Activated T-helper 9 cell treated with anti-CD3 and anti-CD28 coated beads, Interleukin-2, amount 50 U/mL, for 16 hours (primary cell): ENCODE results near the gene RNF150.
"Not testable (repeated sequence)": the region's sequence is repeated elsewhere in the genome, so short reads cannot be mapped to it uniquely, and the experiment has no call there.

Experiments used
- DNase-seq: peaks from one replicate; pipeline ENCODE4 v3.0.0-alpha.2; 2020; ENCODE audit warnings: low read depth

RNF150 gene

DNA sequence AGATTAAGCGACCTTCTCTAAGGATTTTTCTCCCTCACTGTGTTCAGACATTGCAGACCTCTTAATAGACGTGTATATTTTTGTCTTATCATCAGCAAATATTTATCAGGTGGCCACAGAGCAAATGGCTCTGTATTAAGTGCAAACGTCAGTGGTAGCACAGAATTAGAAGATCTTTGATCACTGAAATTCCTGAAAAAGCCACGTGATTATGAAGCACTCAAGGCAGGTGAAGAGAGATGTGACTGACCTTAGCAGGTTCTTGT lies 271.2 kb downstream of the RNF150 start:
- DNase-seq, result no peak

DNA sequence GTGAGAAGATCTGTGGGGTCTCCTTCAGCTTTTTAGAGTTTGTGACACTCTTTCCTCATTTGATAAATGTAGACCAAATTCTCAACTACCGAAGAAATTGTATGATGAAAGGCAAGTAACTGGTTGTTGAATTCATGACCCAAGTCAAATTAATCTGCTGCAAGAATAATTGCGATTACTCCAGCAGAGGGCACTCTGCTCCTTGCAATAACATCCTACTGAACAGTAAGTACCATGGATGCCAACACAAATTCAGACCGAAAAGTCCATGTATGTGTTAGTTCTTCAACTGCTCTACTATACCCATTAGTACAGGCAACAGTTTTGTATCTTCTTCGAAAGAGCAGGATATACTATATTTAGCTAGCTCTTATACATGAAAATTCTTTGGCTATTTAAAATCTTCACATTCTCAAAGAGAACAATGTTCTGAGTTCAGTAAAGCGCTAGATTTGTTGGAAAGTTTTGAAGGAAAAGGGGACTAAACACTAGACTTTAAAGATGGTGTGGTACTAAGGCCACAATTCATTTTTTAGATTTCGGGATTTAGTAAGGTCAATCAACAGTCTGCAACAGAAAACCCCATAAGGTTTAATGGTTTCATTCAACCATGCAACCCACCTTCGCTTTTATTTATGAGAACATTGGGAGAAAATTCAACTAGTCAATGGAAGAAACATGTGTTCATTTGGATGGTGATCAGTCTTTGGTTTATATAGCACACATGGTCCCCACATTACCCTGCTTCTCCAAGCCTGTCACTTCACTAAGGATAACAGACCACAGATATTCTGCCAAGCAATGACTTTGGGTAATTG lies 271.7 kb downstream of the RNF150 start:
- no peak for DNase-seq

DNA sequence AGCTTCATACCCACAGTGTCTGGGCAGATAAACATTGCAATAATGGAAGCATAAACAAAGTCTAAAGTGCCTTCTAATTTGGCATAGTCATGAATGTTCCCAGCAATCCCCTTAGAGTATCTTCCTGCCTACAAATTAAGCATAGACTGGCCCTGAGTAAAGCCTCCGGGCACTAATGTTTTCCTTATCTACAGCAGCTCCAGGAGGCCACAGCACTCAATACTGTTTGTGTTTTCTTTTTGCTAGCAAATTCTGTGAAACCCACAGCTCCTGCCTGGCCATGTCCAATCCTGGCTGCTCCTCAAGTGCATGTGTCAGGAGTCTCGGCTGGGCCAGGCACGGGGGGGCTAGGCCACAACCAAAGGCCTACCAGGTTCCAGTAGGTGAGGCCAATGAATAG lies 274.4 kb downstream of the RNF150 start:
- no peak for DNase-seq

GRCh38 chr4:140857111-140857510 lies 276.2 kb downstream of the RNF150 start:
- DNase-seq, result no peak

GRCh38 chr4:140856621-140857062 lies 276.6 kb downstream of the RNF150 start:
- no peak for DNase-seq

DNA sequence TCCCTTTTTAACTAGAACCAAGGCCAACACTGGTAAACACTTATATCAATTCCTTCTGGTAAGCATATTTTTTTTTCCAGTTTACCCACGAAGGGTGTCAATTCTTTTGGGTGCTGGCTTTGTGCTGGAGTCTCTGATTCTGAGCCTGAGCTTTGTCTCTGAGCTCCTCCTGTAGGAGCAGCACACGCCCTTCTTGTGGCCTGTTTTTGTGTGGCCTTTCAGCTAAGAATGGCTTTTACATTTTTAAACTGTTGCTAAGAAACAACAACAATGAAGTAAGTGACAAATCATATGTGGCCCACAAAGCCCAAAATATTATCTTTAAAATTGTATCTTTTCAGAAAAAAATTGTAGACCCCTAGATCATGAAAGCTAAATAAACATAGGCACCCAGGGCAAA lies 279.1 kb downstream of the RNF150 start:
- no peak for DNase-seq

DNA sequence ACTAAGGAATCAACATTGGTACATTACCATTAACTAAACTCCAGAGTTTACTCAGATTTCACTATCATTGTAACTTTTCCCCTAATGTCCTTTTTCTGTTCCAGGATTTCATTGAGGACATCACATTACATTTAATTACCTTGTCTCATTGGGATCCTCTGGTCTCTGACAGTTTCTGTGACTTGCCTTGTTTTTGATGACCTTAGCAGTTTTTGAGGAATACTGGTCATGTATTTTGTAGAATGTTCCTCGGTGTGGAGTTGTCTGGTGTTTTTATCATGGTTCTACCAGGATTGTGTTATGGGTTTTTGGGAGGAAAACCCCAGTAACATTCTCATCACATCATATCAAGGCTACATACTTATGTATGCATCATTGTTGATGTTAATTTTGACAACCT lies 281.5 kb downstream of the RNF150 start:
- DNase-seq, result no peak

DNA sequence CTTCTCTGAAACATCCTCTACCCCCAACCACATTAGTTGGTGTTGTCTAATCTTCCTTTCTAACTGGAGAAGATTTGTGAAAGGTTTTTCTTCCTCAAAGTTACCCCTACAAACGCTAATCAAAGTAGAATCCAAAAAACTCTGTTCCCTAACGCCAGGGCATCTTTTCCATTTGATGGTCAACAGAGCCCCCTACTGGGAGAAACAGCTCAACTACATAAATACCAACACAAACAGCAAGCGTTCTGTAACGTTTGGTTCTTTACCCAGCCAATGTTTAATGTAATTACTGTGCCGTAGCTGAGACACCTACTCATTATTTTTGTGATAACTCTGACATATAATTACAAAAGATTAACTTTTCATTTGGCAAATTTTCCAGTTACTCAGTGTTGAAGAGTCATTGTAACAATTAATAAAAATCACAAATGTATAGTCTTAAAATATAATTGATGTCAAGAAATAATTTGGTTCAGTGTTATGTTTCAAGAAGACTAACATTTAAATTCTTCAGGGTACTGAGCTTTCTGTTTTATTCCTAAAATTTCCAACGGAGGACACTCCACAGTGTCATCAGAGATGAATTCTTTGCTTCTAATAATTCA lies 282.1 kb downstream of the RNF150 start:
- no peak for DNase-seq

DNA sequence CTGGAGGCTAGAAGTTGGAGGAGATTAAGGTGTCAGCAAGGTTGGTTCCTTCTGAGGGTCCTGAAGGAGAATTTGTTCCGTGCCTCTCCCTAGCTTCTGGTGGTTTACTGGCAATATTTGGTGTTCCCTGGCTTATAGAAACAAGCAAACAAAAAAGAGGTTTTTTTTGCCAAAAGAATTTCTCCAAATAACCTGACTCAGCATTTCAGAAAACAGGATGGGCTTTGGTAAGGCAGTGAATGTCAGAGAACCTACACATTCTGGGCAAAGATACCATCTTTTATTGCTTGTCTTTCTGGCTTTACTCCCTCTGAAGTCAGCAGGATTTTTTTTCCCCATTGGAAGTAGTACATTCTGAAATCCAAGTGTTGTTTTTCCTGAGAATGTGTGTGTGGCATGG lies 283.7 kb downstream of the RNF150 start:
- DNase-seq, result no peak

GRCh38 chr4:140846736-140847135 lies 286.5 kb downstream of the RNF150 start:
- DNase-seq, result no peak

DNA sequence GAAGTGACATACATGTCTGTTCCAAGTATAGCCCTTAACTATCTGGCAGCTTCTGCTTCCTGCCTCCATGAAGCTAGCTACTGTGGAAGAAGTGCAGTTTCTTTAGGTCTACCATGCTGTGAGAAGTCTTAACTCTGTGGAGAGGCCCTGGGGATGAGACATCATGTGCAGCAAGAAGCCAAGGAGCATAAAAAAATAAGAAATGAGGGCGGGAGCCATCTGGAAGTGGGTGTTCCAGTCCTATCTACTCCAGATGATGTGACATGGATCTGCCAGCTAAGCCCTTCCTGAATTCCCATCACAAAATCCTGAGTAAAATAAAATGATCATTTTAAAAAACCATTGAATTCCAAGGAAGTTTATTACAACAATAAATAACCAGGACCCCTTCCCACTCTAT lies 289.2 kb downstream of the RNF150 start:
- DNase-seq, result no peak

DNA sequence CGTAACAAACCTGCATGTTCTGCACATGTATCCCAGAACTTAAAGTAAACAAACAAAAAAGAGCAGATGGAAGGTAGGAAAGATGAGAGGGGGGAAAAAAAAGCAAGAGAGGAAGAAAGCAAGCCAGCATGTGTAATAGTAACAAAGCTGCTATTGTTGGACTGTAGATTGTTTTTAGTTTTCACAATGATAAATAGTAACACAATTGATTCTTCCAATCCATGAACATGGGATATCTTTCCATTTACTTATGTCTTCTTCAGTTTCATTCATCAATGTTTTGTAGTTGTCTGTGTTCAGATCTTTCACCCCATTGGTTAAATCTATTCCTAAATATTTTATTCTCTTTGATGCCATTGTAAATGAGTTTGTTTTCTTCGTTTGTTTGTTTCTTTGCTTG lies 292.1 kb downstream of the RNF150 start:
- DNase-seq, result no peak

DNA sequence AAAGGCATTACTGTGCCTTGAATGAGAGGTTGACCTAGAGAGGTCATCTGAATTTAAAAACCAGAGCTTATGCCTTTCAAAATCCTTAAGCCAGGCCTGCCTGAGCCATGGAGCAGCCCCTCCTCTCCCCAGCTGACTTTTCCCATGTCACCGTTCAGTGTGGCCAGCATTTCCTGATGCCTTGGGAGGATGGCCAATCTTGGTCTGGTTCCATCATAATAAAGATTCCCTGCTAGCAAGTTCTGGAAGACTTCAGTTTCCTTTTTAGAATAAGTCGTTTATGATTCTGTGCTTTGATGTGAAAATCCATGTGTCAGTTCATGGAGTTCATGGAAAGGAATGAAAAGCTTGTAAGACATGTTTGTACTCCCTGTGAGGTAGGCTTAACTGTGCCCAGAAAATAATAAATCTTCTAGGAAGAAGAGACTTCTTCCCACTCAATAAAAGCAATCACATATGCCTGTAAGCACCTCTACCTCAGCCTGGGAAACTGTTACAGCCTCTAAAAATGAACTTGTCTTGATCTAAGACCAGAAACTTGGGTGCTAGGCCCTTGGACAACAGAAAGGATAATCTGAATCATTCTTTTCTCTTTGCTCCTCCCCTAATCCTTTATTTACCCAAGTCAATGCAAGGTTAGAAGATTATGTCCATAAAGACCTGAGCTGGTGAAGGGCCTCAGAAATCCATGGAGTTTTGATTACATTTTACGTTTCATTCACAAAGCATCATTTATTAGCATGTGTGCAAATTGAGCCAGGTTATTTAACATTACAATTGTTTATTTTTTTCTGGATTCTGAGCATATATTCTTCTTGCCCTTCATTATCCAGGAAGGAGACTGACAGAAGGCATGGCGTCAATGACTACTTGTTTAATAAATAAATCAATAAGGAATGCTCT lies 293.1 kb downstream of the RNF150 start:
- DNase-seq, result no peak

DNA sequence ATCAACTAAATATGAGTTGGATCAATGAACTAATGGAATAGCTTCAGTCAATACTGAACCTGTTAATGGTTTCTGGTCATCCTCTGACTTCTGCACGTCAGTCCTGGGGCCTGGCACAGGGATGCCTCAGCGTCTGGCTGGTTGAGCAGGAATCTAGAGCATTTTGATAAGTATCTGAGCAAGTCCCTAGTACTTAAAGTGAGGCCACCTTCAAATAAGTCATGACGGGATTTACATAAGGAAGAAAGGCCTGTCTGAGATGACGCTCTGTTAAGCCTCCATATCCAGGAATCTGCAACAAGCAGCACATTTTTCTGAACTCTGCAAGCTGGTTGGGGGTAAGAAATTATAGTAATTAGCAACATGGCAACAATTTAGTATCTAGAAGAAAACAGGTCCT lies 293.9 kb downstream of the RNF150 start:
- no peak for DNase-seq

DNA sequence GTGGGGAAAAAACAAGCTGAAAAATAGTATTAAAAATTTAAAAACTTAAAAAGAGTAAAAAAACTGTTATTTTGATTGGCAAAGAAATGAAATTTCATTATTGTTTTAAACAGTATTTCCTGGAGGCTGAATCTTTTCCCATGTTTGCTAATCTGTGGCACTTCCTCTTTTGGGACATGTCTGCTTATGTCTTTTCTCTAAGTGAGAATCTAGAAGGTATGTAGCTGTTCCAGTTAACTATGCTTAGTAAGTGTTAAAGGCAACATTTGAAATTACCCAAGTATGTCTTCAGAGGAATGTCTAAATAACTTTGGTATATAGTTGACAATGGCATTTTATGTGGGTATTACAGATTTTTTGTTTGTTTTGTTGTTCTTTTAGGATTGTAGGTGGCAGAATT lies 295.5 kb downstream of the RNF150 start:
- no peak for DNase-seq

GRCh38 chr4:140834839-140835495 lies 298.3 kb downstream of the RNF150 start:
- DNase-seq, result no peak

- no peak for DNase-seq
These were observed 300.0 kb downstream of the RNF150 start for GRCh38 chr4:140833280-140833679.

DNA sequence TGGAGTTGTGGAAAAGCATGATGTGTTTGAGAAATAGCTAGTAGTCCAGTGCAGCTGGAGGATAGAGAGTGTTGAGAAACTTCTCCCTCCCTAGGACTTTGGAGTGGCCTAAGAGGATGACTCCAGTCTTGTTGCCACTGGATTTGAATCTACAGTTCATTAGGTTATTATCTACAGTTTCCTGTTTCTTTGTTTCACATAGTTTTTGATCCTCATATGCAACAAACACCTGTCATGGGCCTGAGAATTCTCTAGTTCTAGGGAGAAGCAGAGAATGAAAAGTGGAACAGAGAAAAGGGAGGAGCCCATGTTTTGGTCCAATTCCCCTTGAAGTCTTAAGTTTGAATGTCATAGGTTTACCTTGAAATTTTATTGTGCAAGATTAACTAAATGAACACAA lies 303.4 kb downstream of the RNF150 start:
- DNase-seq, result no peak

GRCh38 chr4:140826701-140827027 lies 306.6 kb downstream of the RNF150 start:
- no peak for DNase-seq

DNA sequence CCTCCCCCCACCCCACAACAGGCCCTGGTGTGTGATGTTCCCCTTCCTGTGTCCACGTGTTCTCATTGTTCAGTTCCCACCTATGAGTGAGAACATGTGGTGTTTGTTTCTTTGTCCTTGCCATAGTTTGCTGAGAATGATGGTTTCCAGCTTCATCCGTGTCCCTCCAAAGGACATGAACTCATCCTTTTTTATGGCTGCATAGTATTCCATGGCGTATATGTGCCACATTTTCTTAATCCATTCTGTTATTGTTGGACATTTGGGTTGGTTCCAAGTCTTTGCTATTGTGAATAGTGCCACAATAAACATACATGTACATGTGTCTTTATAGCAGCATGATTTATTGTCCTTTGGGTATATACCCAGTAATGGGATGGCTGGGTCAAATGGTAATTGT lies 312.7 kb downstream of the RNF150 start:
- DNase-seq, result not testable (repeated sequence)

DNA sequence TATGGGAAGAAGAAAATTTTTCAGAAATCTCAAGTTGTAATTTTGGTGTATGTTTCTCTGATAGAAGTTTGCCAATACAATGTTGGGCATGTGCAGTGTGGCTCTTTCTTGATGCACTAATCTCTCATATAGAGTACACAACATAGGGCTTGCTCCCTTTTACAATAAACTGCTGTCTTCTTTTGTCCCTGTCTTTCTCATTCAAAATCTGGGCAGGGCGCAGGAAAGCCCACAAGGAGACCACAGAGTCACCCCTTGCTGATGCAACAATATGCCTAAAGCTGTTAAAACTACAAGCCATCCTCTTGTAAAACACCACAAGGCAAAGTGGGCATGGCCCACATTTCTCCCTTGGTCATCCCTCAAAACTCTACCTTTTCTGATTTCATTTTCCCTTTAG lies 313.7 kb downstream of the RNF150 start:
- DNase-seq, result no peak

GRCh38 chr4:140818433-140818832 lies 314.8 kb downstream of the RNF150 start:
- no peak for DNase-seq
